HCT116 (cell line): ENCODE results near the gene ST8SIA2. TPM values are rescaled to one million over a fixed set of nuclear protein-coding genes. Genes with fewer than 3 reads are reported as not detected.

Experiments used
- ATAC-seq: fragments of 200-7000 bp; cut with Tn5 transposase; 2 replicates; pipeline ENCODE4 v1.9.1; 2020; ENCODE audit warnings: mild to moderate bottlenecking, moderate library complexity
- BruUV-seq: library from RNA; stranded (reverse); fragments of 400-500 nt; replicated peaks from 2 replicates; lab custom pipeline; 2021; lab: Mats Ljungman, UMichigan
- CTCF ChIA-PET: fragments of 300-600 bp; sonication (Branson Sonifier 250); formaldehyde crosslinking; loops from one replicate; lab custom pipeline; 2021; ENCODE audit warnings: antibody characterized with exemption; lab: Charles Lee
- POLR2A ChIA-PET: fragments of 300-600, 350-600 bp; sonication (Branson Sonifier 250); formaldehyde crosslinking; loops from one replicate; lab custom pipeline; 2021; ENCODE audit warnings: antibody characterized with exemption; lab: Charles Lee
- RAD21 ChIA-PET, 2 experiments: fragments of 300-600 bp; sonication (Branson Sonifier 250); formaldehyde crosslinking; loops; one replicate each; lab custom pipeline; 2023; ENCODE audit warnings: low total read pairs in 2 of 2; ENCODE audit not compliant: uncharacterized antibody in 2 of 2, unreplicated experiment in 2 of 2, low non-redundant PET in 1 of 2; lab: Charles Lee
- DNase-seq: peaks from one replicate; pipeline ENCODE4 v3.0.0-alpha.2; 2010; ENCODE audit warnings: low read depth, low spot score
- H2AFZ ChIP-seq: fragments of 200-600 bp; shearing (Covaris generic), sonication (generic); 2 replicates; pipeline ENCODE4 v1.6.1; 2017; ENCODE audit warnings: low read depth, mixed run types, mixed read lengths, antibody characterized with exemption, low read length; ENCODE audit not compliant: poor library complexity, severe bottlenecking
- H3K27ac ChIP-seq: 2 replicates; pipeline ENCODE4 v1.5.1; 2012; ENCODE audit warnings: low read depth, low read length
- H3K27me3 ChIP-seq: fragments of 200-600 bp; sonication (generic); 2 replicates; pipeline ENCODE4 v1.6.1; 2016; ENCODE audit warnings: mixed run types, low read length, mixed read lengths; ENCODE audit not compliant: insufficient read depth
- H3K36me3 ChIP-seq, 2 experiments: fragments of 200-500 bp in 1 of 2; fragments of 200-600 bp in 1 of 2; sonication (Bioruptor generic) in 1 of 2; sonication (generic) in 1 of 2; 2 replicates each; pipeline versions ENCODE4 v1.5.1 to v1.6.1; 2014 to 2016; ENCODE audit warnings: low read length in 2 of 2, inconsistent platforms in 1 of 2, mixed read lengths in 1 of 2, mixed run types in 1 of 2; ENCODE audit not compliant: insufficient read depth in 2 of 2, control insufficient read depth in 1 of 2
- H3K4me1 ChIP-seq, 2 experiments: fragments of 200-600 bp in 1 of 2; sonication (generic) in 1 of 2; 2 replicates each; pipeline versions ENCODE4 v1.5.1 to v1.6.1; 2012 to 2017; ENCODE audit warnings: low read length in 2 of 2, inconsistent platforms in 1 of 2, mild to moderate bottlenecking in 1 of 2, mixed read lengths in 1 of 2, mixed run types in 1 of 2, moderate library complexity in 1 of 2; ENCODE audit not compliant: insufficient read depth in 2 of 2, control insufficient read depth in 1 of 2
- H3K4me2 ChIP-seq: fragments of 200-600 bp; sonication (generic); 2 replicates; pipeline ENCODE4 v1.6.1; 2017; ENCODE audit warnings: mixed run types, low read length, mixed read lengths
- H3K4me3 ChIP-seq, 2 experiments: fragments of 200-600 bp in 1 of 2; sonication (generic) in 1 of 2; replicated peaks in 1 of 2; 2 replicates each; pipeline ENCODE4 v1.5.1; 2011 to 2016; ENCODE audit warnings: low read length in 2 of 2, control low read depth in 1 of 2, low read depth in 1 of 2, mild to moderate bottlenecking in 1 of 2, mixed read lengths in 1 of 2, mixed run types in 1 of 2
- H3K79me2 ChIP-seq: fragments of 200-600 bp; sonication (generic); 2 replicates; pipeline ENCODE4 v1.6.1; 2017; ENCODE audit warnings: mild to moderate bottlenecking, mixed run types, low read length, moderate library complexity, mixed read lengths; ENCODE audit not compliant: insufficient read depth
- H3K9ac ChIP-seq: fragments of 200-600 bp; sonication (generic); 2 replicates; pipeline ENCODE4 v1.6.1; 2016; ENCODE audit warnings: low read length, mixed read lengths
- H3K9me2 ChIP-seq: fragments of 200-600 bp; sonication (generic), shearing (Covaris generic); 2 replicates; pipeline ENCODE4 v1.6.1; 2017; ENCODE audit warnings: mixed run types, mild to moderate bottlenecking, moderate library complexity; ENCODE audit not compliant: insufficient read depth
- H3K9me3 ChIP-seq, 2 experiments: fragments of 200-500 bp in 1 of 2; fragments of 200-600 bp in 1 of 2; sonication (Bioruptor generic) in 1 of 2; sonication (generic) in 1 of 2; 2 replicates each; pipeline ENCODE4 v1.6.1; 2014 to 2017; ENCODE audit warnings: low read length in 2 of 2, mixed read lengths in 2 of 2, inconsistent platforms in 1 of 2, low read depth in 1 of 2, mild to moderate bottlenecking in 1 of 2, mixed run types in 1 of 2, moderate library complexity in 1 of 2; ENCODE audit not compliant: control insufficient read depth in 1 of 2, insufficient read depth in 1 of 2
- H4K20me1 ChIP-seq: fragments of 200-600 bp; sonication (generic), shearing (Covaris generic); 2 replicates; pipeline ENCODE4 v1.6.1; 2017; ENCODE audit warnings: mixed run types, mild to moderate bottlenecking, moderate library complexity; ENCODE audit not compliant: insufficient read depth
- CBX3 ChIP-seq: IDR thresholded peaks from 2 replicates; pipeline ENCODE4 v1.6.1; 2012; ENCODE audit warnings: low read depth
- CEBPB ChIP-seq: IDR thresholded peaks from 2 replicates; pipeline ENCODE4 v1.6.1; 2012; ENCODE audit warnings: low read depth
- EGR1 ChIP-seq: IDR thresholded peaks from 2 replicates; pipeline ENCODE4 v1.6.1; 2012; ENCODE audit warnings: low read depth
- ELF1 ChIP-seq: IDR thresholded peaks from 2 replicates; pipeline ENCODE4 v1.6.1; 2012; ENCODE audit warnings: low read depth, borderline replicate concordance
- EZH2phosphoT487 ChIP-seq: fragments of 200-600 bp; IDR thresholded peaks from 2 replicates; pipeline ENCODE4 v1.6.1; 2018; ENCODE audit warnings: antibody characterized with exemption, borderline replicate concordance
- JUND ChIP-seq: IDR thresholded peaks from 2 replicates; pipeline ENCODE4 v1.6.1; 2012
- MAX ChIP-seq: IDR thresholded peaks from 2 replicates; pipeline ENCODE4 v1.6.1; 2012
- POLR2A ChIP-seq: IDR thresholded peaks from 2 replicates; pipeline ENCODE4 v1.7.0; 2011; ENCODE audit warnings: borderline replicate concordance; ENCODE audit not compliant: insufficient read depth, insufficient read length; ENCODE audit errors: extremely low read depth
- POLR2AphosphoS5 ChIP-seq: IDR thresholded peaks from 2 replicates; pipeline ENCODE4 v1.6.1; 2011; ENCODE audit warnings: mild to moderate bottlenecking, low read depth, low read length, moderate library complexity
- REST ChIP-seq: IDR thresholded peaks from 2 replicates; pipeline ENCODE4 v1.6.1; 2012; ENCODE audit warnings: low read depth
- SIN3A ChIP-seq: IDR thresholded peaks from 2 replicates; pipeline ENCODE4 v1.6.1; 2012; ENCODE audit warnings: low read depth
- SP1 ChIP-seq: IDR thresholded peaks from 2 replicates; pipeline ENCODE4 v1.6.1; 2012; ENCODE audit warnings: low read depth
- SRF ChIP-seq: IDR thresholded peaks from 2 replicates; pipeline ENCODE4 v1.6.1; 2012; ENCODE audit warnings: low read depth
- TCF7L2 ChIP-seq: IDR thresholded peaks from 2 replicates; pipeline ENCODE4 v1.7.0; 2011; ENCODE audit warnings: borderline replicate concordance, inconsistent platforms; ENCODE audit not compliant: insufficient read depth, insufficient read length; ENCODE audit errors: extremely low read depth
- YY1 ChIP-seq: IDR thresholded peaks from 2 replicates; pipeline ENCODE4 v1.6.1; 2011; ENCODE audit warnings: low read length, low read depth, moderate library complexity, mild to moderate bottlenecking; ENCODE audit not compliant: insufficient replicate concordance; ENCODE audit errors: extremely low read depth
- ZNF274 ChIP-seq: fragments of 200-500 bp; sonication (Bioruptor generic); IDR thresholded peaks from 2 replicates; pipeline ENCODE4 v1.6.1; 2014; ENCODE audit warnings: mild to moderate bottlenecking, low read depth, low read length, inconsistent platforms
- intact Hi-C: fragments of 100-400 bp; cut with micrococcal nuclease; formaldehyde crosslinking; loops from 2 replicates; pipeline ENCODE4 v1.10.0; 2022
- total RNA-seq: library from RNA; stranded (reverse); gene quantifications from one replicate; pipeline ENCODE4 v1.2.1, GENCODE V29; 2021; ENCODE audit not compliant: unreplicated experiment
- TF ChIP-seq, protein P1 (sequence below), 3 experiments: fragments of 200-600 bp in 1 of 3; sonication (generic) in 1 of 3; IDR thresholded peaks in 2 of 3; conservative IDR thresholded peaks in 1 of 3; 2 replicates each; pipeline ENCODE4 v1.5.1; 2012 to 2017; ENCODE audit warnings: low read depth in 2 of 3, low read length in 2 of 3, antibody characterized with exemption in 1 of 3, borderline replicate concordance in 1 of 3, control low read depth in 1 of 3, mild to moderate bottlenecking in 1 of 3, mixed read lengths in 1 of 3, mixed run types in 1 of 3, moderate library complexity in 1 of 3; ENCODE audit not compliant: insufficient read depth in 1 of 3
- TF ChIP-seq, protein P2 (sequence below): IDR thresholded peaks from 2 replicates; pipeline ENCODE4 v1.6.1; 2012
- TF ChIP-seq, protein P3 (sequence below): IDR thresholded peaks from 2 replicates; pipeline ENCODE4 v1.6.1; 2011; ENCODE audit warnings: mild to moderate bottlenecking, low read length, moderate library complexity; ENCODE audit not compliant: insufficient replicate concordance; ENCODE audit errors: extremely low read depth

ST8SIA2 gene
- total RNA-seq, 1 experiment from 2014 or later = not detected

DNA sequence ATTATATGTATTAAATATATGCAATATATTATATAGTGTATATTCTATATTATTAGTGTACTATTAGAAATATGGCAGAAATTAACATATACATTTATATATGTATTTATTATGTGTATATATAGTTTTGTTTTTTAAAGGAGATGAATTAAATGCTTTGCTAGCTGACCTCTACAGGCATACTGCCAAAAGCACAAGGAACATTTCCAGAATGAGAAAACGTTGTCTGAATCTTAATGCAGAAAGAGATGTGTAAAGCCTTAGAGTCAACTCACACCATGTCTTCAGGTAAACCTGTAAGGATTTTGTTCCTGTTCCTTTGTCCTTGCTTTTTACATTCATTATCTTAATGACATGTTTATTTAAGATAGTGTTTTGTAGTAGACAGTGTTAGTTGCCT lies 111.9 kb downstream of the ST8SIA2 start:
- no TSS peak for BruUV-seq
- Histone ChIP-seq H3K9me3 (no peaks in the 10 kb centered on the region; a peak in 1 of 4 replicates), H3K27ac (no peak overlapping the region), H2AFZ (no peak overlapping the region), H3K79me2 (no peaks in the 10 kb centered on the region), H3K36me3 (no peaks in the 10 kb centered on the region; a peak in 1 of 4 replicates), H3K4me3 (no peak overlapping the region), H3K27me3 (peaks cover 37% of the 10 kb centered on the region), H4K20me1 (no peaks in the 10 kb centered on the region), H3K4me2 (no peak overlapping the region), H3K9ac (no peak overlapping the region), H3K4me1 (no peaks in the 10 kb centered on the region), H3K9me2 (no peaks in the 10 kb centered on the region; the same call in 1 of the 2 replicates)
- POLR2A ChIA-PET = no interaction called here
- TF ChIP-seq YY1 (no peak), POLR2AphosphoS5 (no peak), EZH2phosphoT487 (no peak), REST (no peak), SRF (no peak), JUND (no peak), ZNF274 (no peak), ELF1 (no peak), POLR2A (no peak), SIN3A (no peak), SP1 (no peak), TCF7L2 (no peak), EGR1 (no peak), CEBPB (no peak), CBX3 (no peak), MAX (no peak)
- TF ChIP-seq, protein P1, sequence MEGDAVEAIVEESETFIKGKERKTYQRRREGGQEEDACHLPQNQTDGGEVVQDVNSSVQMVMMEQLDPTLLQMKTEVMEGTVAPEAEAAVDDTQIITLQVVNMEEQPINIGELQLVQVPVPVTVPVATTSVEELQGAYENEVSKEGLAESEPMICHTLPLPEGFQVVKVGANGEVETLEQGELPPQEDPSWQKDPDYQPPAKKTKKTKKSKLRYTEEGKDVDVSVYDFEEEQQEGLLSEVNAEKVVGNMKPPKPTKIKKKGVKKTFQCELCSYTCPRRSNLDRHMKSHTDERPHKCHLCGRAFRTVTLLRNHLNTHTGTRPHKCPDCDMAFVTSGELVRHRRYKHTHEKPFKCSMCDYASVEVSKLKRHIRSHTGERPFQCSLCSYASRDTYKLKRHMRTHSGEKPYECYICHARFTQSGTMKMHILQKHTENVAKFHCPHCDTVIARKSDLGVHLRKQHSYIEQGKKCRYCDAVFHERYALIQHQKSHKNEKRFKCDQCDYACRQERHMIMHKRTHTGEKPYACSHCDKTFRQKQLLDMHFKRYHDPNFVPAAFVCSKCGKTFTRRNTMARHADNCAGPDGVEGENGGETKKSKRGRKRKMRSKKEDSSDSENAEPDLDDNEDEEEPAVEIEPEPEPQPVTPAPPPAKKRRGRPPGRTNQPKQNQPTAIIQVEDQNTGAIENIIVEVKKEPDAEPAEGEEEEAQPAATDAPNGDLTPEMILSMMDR (IDR thresholded peaks at IDR 0.05 in 2 of 3, conservative IDR thresholded peaks at IDR 0.05 in 1 of 3; ENCODE audit: borderline replicate concordance in 1 of 3, insufficient read depth in 1 of 3, low read depth in 2 of 3, low read length in 2 of 3) = no peak
- TF ChIP-seq, protein P2, sequence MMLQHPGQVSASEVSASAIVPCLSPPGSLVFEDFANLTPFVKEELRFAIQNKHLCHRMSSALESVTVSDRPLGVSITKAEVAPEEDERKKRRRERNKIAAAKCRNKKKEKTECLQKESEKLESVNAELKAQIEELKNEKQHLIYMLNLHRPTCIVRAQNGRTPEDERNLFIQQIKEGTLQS = no peak
- TF ChIP-seq, protein P3, sequence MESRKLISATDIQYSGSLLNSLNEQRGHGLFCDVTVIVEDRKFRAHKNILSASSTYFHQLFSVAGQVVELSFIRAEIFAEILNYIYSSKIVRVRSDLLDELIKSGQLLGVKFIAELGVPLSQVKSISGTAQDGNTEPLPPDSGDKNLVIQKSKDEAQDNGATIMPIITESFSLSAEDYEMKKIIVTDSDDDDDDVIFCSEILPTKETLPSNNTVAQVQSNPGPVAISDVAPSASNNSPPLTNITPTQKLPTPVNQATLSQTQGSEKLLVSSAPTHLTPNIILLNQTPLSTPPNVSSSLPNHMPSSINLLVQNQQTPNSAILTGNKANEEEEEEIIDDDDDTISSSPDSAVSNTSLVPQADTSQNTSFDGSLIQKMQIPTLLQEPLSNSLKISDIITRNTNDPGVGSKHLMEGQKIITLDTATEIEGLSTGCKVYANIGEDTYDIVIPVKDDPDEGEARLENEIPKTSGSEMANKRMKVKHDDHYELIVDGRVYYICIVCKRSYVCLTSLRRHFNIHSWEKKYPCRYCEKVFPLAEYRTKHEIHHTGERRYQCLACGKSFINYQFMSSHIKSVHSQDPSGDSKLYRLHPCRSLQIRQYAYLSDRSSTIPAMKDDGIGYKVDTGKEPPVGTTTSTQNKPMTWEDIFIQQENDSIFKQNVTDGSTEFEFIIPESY = no peak
- no peak for DNase-seq
- intact Hi-C loops = no loop called here
- RAD21 ChIA-PET = no interaction called here
- ATAC-seq = no peak
- CTCF ChIA-PET = no interaction called here
